ENCODE measurements around the gene UBASH3B. TPM values are rescaled to one million over a fixed set of nuclear protein-coding genes. Genes with fewer than 3 reads are reported as not detected.

The UBASH3B gene
- total RNA-seq, 2 experiments from 2014 or later, result 24.5 to 28.6 TPM

- H3K36me3 Mint-ChIP-seq (ENCODE audit: low read depth), result no peaks in the 10 kb centered on the region
- H3K9me3 ChIP-seq (ENCODE audit: control insufficient read depth in 1 of 2, insufficient read depth in 1 of 2, low read length in 2 of 2), result no peaks in the 10 kb centered on the region
- H3K4me1 Mint-ChIP-seq (ENCODE audit: low read depth), result peaks cover 10% of the 10 kb centered on the region
- POLR2A ChIA-PET, result interaction anchor here (0.6 to 1.6 kb wide), 2 partner anchors 10 to 45 kb away, joined by 3 to 4 read pairs; no protein-coding TSS in a partner anchor
- H3K4me1 ChIP-seq (ENCODE audit: insufficient read depth, low read length), result peaks cover 8% of the 10 kb centered on the region
- H3K27ac Mint-ChIP-seq, result no peak overlapping the region
- no peak overlapping the region for H3K27ac ChIP-seq (ENCODE audit: low read depth in 1 of 2, low read length in 2 of 2)
- CTCF ChIA-PET, result no interaction called here
- no peaks in the 10 kb centered on the region for H3K9me3 Mint-ChIP-seq
- no peaks in the 10 kb centered on the region for H3K36me3 ChIP-seq (ENCODE audit: insufficient read depth, low read length)
- no peaks in the 10 kb centered on the region for H3K27me3 ChIP-seq (ENCODE audit: control insufficient read depth in 1 of 2, insufficient read depth in 2 of 2, low read length in 2 of 2)
- H3K27me3 Mint-ChIP-seq, result no peaks in the 10 kb centered on the region
- ATAC-seq (ENCODE audit: poor library complexity) (no peak), DNase-seq (no peak)
- H3K4me3 ChIP-seq (ENCODE audit: low read length), result no peak overlapping the region
- intact Hi-C loops (cut with DNase I, micrococcal nuclease), result loop anchor here in 1 of 2 experiments (10.0 kb wide), 1 partner anchor 404 kb away; no protein-coding TSS in a partner anchor
- no peak overlapping the region for H3K4me3 Mint-ChIP-seq
- no peak for TF ChIP-seq CTCF (IDR thresholded peaks at IDR 0.05)
Measured at GRCh38 chr11:122650619-122651018, 4.9 kb upstream of the UBASH3B start.

- CTCF ChIA-PET, result interaction anchor here (1.1 kb wide), 1 partner anchor 97 kb away, joined by 3 read pairs; no protein-coding TSS in a partner anchor
- Mint-ChIP-seq H3K36me3 (ENCODE audit: low read depth) (peaks cover 7% of the 10 kb centered on the region), H3K27me3 (no peaks in the 10 kb centered on the region), H3K9me3 (no peaks in the 10 kb centered on the region), H3K4me3 (no peak overlapping the region), H3K4me1 (ENCODE audit: low read depth) (peaks cover 20% of the 10 kb centered on the region), H3K27ac (no peak overlapping the region)
- Histone ChIP-seq H3K27ac (ENCODE audit: low read depth in 1 of 2, low read length in 2 of 2) (no peak overlapping the region), H3K4me1 (ENCODE audit: insufficient read depth, low read length) (peaks cover 18% of the 10 kb centered on the region), H3K36me3 (ENCODE audit: insufficient read depth, low read length) (no peaks in the 10 kb centered on the region), H3K4me3 (ENCODE audit: low read length) (no peak overlapping the region), H3K9me3 (ENCODE audit: control insufficient read depth in 1 of 2, insufficient read depth in 1 of 2, low read length in 2 of 2) (no peaks in the 10 kb centered on the region), H3K27me3 (ENCODE audit: control insufficient read depth in 1 of 2, insufficient read depth in 2 of 2, low read length in 2 of 2) (no peaks in the 10 kb centered on the region)
- POLR2A ChIA-PET, result interaction anchor here (1.6 kb wide), 1 partner anchor 43 kb away, joined by 4 read pairs; no protein-coding TSS in a partner anchor
- DNase-seq (no peak), ATAC-seq (ENCODE audit: poor library complexity) (no peak)
- intact Hi-C loops (cut with DNase I, micrococcal nuclease), result loop anchor here in 1 of 2 experiments (10.0 kb wide), 1 partner anchor 402 kb away; no protein-coding TSS in a partner anchor
- TF ChIP-seq CTCF (IDR thresholded peaks at IDR 0.05), result no peak
Measured at GRCh38 chr11:122652495-122652894, 3.0 kb upstream of the UBASH3B start.

DNA sequence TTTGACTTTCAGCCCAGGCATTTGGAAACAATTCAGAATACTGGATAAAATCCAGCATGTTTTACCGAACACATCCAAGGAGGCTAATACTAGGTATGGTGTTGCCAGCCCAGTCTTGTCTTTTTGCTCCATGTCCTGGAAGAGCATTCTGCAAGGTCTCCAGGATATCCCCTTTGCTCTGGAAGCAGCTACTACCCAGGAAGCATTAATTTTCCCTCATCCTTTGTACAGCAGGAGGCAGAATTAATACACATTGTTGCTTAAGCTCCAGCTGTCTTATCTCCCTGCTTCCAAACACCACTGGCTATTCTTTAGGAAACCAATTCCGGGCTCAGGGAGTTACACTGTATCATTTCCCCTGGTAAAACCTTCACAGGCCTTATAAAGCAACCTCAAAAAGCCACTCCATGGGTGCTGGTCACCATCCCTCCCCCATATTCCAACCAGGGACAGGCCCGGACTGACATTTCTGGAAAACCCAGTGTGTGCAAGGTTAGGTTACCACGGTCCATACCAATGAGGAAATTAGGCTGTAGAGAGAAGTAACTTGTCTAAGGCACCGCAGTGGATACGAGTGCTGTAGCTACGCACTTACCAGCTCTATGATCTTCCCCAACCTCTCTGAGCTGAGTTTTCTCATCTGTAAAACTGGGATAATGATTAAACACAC lies 1.5 kb upstream of the UBASH3B start:
- Histone ChIP-seq H3K36me3 (ENCODE audit: insufficient read depth, low read length) (no peaks in the 10 kb centered on the region), H3K9me3 (ENCODE audit: control insufficient read depth in 1 of 2, insufficient read depth in 1 of 2, low read length in 2 of 2) (no peaks in the 10 kb centered on the region), H3K4me1 (ENCODE audit: insufficient read depth, low read length) (peaks cover 33% of the 10 kb centered on the region), H3K27me3 (ENCODE audit: control insufficient read depth in 1 of 2, insufficient read depth in 2 of 2, low read length in 2 of 2) (no peaks in the 10 kb centered on the region), H3K4me3 (ENCODE audit: low read length) (no peak overlapping the region), H3K27ac (ENCODE audit: low read depth in 1 of 2, low read length in 2 of 2) (no peak overlapping the region)
- intact Hi-C loops (cut with DNase I, micrococcal nuclease), result loop anchor here in 1 of 2 experiments (10.0 kb wide), 1 partner anchor 401 kb away; no protein-coding TSS in a partner anchor
- H3K27ac Mint-ChIP-seq, result peak overlapping the region; percentile 47
- CTCF ChIA-PET, result no interaction called here
- DNase-seq, result no peak
- peaks cover 35% of the 10 kb centered on the region for H3K4me1 Mint-ChIP-seq (ENCODE audit: low read depth)
- no peaks in the 10 kb centered on the region for H3K27me3 Mint-ChIP-seq
- POLR2A ChIA-PET, result interaction anchor here (1.4 to 3.4 kb wide), 3 partner anchors 15 to 92 kb away, joined by 4 to 61 read pairs (median 44); no protein-coding TSS in a partner anchor
- TF ChIP-seq CTCF (IDR thresholded peaks at IDR 0.05), result no peak
- peak overlapping the region; percentile 97 for H3K4me3 Mint-ChIP-seq
- H3K36me3 Mint-ChIP-seq (ENCODE audit: low read depth), result peaks cover 10% of the 10 kb centered on the region
- ATAC-seq (ENCODE audit: poor library complexity), result no peak
- no peaks in the 10 kb centered on the region for H3K9me3 Mint-ChIP-seq

Measured in CD4-positive, alpha-beta T cell (primary cell).